GM19467 (cell line): Measurements from ENCODE around the gene MBTPS2.
A peak's percentile ranks its signal among the peaks of the same experiment; 100 is the strongest.
"Not testable (repeated sequence)": the region's sequence is repeated elsewhere in the genome, so short reads cannot be mapped to it uniquely, and the experiment has no call there.

Experiments used
- ATAC-seq: cut with Tn5 transposase; IDR thresholded peaks from one replicate; pipeline ENCODE4 v1.9.1; 2021; ENCODE audit warnings: mild to moderate bottlenecking, moderate library complexity; ENCODE audit not compliant: unreplicated experiment

The MBTPS2 gene

GRCh38 chrX:21839334-21840192 lies at the start of gene MBTPS2:
Gene MBTPS2, plus strand, starts transcription at chrX:21839617. Its CDS starts 118 bp downstream, at chrX:21839735.
- peak; percentile 68 for ATAC-seq

GRCh38 chrX:21798677-21799219 lies 40.7 kb upstream of the MBTPS2 start:
- ATAC-seq: no peak

GRCh38 chrX:21799767-21800166 lies 39.6 kb upstream of the MBTPS2 start:
- no peak for ATAC-seq

GRCh38 chrX:21800344-21800770 lies 39.1 kb upstream of the MBTPS2 start:
- ATAC-seq: no peak

GRCh38 chrX:21802054-21802670 lies 37.3 kb upstream of the MBTPS2 start:
- ATAC-seq: no peak

GRCh38 chrX:21802839-21803238 lies 36.6 kb upstream of the MBTPS2 start:
- ATAC-seq: no peak

GRCh38 chrX:21806691-21807090 lies 32.7 kb upstream of the MBTPS2 start:
- ATAC-seq: no peak

GRCh38 chrX:21811832-21812231 lies 27.6 kb upstream of the MBTPS2 start:
- no peak for ATAC-seq

- no peak for ATAC-seq
Measured at GRCh38 chrX:21812628-21813027, 26.8 kb upstream of the MBTPS2 start.

GRCh38 chrX:21813612-21814368 lies 25.6 kb upstream of the MBTPS2 start:
- no peak for ATAC-seq

- ATAC-seq: no peak
Measured at GRCh38 chrX:21816136-21816535, 23.3 kb upstream of the MBTPS2 start.

- ATAC-seq: not testable (repeated sequence)
Measured at GRCh38 chrX:21820170-21820569, 19.2 kb upstream of the MBTPS2 start.

GRCh38 chrX:21821875-21822274 lies 17.5 kb upstream of the MBTPS2 start:
- no peak for ATAC-seq

GRCh38 chrX:21831496-21831895 lies 7.9 kb upstream of the MBTPS2 start:
- no peak for ATAC-seq

- ATAC-seq: no peak
Measured at GRCh38 chrX:21837056-21837455, 2.4 kb upstream of the MBTPS2 start.

- no peak for ATAC-seq
Measured at GRCh38 chrX:21838937-21839333, 482 bp upstream of the MBTPS2 start.

- peak; percentile 3 for ATAC-seq
Measured at GRCh38 chrX:21840193-21840545, 752 bp downstream of the MBTPS2 start.

- ATAC-seq: no peak
Measured at GRCh38 chrX:21843179-21843578, 3.8 kb downstream of the MBTPS2 start.

- ATAC-seq: no peak
Measured at GRCh38 chrX:21845096-21845495, 5.7 kb downstream of the MBTPS2 start.

GRCh38 chrX:21847342-21847741 lies 7.9 kb downstream of the MBTPS2 start:
- ATAC-seq: no peak

- no peak for ATAC-seq
Measured at GRCh38 chrX:21853578-21853977, 14.2 kb downstream of the MBTPS2 start.
